Esophagus muscularis mucosa (tissue), 3 donors: ENCODE measurements around the gene PRRX1.

ENCODE experiments used
- CTCF ChIP-seq, 3 experiments: fragments of 200-600 bp in 2 of 3; fragments of 450-650 bp in 1 of 3; sonication (generic) in 2 of 3; IDR thresholded peaks; one replicate each; pipeline ENCODE4 v1.5.1; 2017 to 2019; ENCODE audit warnings: antibody characterized with exemption in 3 of 3, mild to moderate bottlenecking in 2 of 3, moderate library complexity in 1 of 3
- POLR2AphosphoS5 ChIP-seq, 2 donors: sonication (generic); formaldehyde crosslinking; IDR thresholded peaks; one replicate each; pipeline ENCODE4 v1.6.1; 2017; ENCODE audit warnings: antibody characterized with exemption in 2 of 2

- TF ChIP-seq POLR2AphosphoS5 (IDR thresholded peaks at IDR 0.05) (no peak), CTCF (IDR thresholded peaks at IDR 0.05) (no peak)
Observed at GRCh38 chr1:170741678-170742077, 77.7 kb downstream of the PRRX1 start.
